COLO668 (cell line): ENCODE results near the gene COL28A1.
"Not testable (repeated sequence)": the region's sequence is repeated elsewhere in the genome, so short reads cannot be mapped to it uniquely, and the experiment has no call there.

Experiments used
- DNase-seq: peaks from one replicate; lab custom pipeline; 2025; ENCODE audit not compliant: unreplicated experiment; lab: John Stamatoyannopoulos, UW

COL28A1 gene

GRCh38 chr7:7519528-7519927, 16.1 kb downstream of the COL28A1 start:
- DNase-seq = no peak

- DNase-seq = no peak
Measured at GRCh38 chr7:7519056-7519455, 16.6 kb downstream of the COL28A1 start.

- DNase-seq = no peak
Measured at GRCh38 chr7:7517754-7518153, 17.9 kb downstream of the COL28A1 start.

- no peak for DNase-seq
Measured at GRCh38 chr7:7516662-7517061, 19.0 kb downstream of the COL28A1 start.

GRCh38 chr7:7516156-7516555, 19.5 kb downstream of the COL28A1 start:
- no peak for DNase-seq

GRCh38 chr7:7512861-7513597, 22.6 kb downstream of the COL28A1 start:
- DNase-seq = no peak

GRCh38 chr7:7510794-7511193, 24.9 kb downstream of the COL28A1 start:
- DNase-seq = no peak

GRCh38 chr7:7505915-7506314, 29.8 kb downstream of the COL28A1 start:
- no peak for DNase-seq

- no peak for DNase-seq
Measured at GRCh38 chr7:7504910-7505704, 30.6 kb downstream of the COL28A1 start.

- no peak for DNase-seq
Measured at GRCh38 chr7:7499892-7500291, 35.8 kb downstream of the COL28A1 start.

GRCh38 chr7:7498856-7499255, 36.8 kb downstream of the COL28A1 start:
- no peak for DNase-seq

- no peak for DNase-seq
Measured at GRCh38 chr7:7496311-7496710, 39.4 kb downstream of the COL28A1 start.

GRCh38 chr7:7495171-7495570, 40.5 kb downstream of the COL28A1 start:
- DNase-seq = no peak

GRCh38 chr7:7491044-7491443, 44.6 kb downstream of the COL28A1 start:
- DNase-seq = no peak

- DNase-seq = no peak
Measured at GRCh38 chr7:7490003-7490402, 45.7 kb downstream of the COL28A1 start.

- DNase-seq = no peak
Measured at GRCh38 chr7:7489546-7489945, 46.1 kb downstream of the COL28A1 start.

- DNase-seq = no peak
Measured at GRCh38 chr7:7486362-7486761, 49.3 kb downstream of the COL28A1 start.

GRCh38 chr7:7484072-7484471, 51.6 kb downstream of the COL28A1 start:
- DNase-seq = no peak

GRCh38 chr7:7481802-7482201, 53.9 kb downstream of the COL28A1 start:
- DNase-seq = no peak

- no peak for DNase-seq
Measured at GRCh38 chr7:7479275-7479805, 56.3 kb downstream of the COL28A1 start.

GRCh38 chr7:7478569-7478968, 57.1 kb downstream of the COL28A1 start:
- no peak for DNase-seq

GRCh38 chr7:7477641-7478040, 58.0 kb downstream of the COL28A1 start:
- DNase-seq = not testable (repeated sequence)
